Cardiac fibroblast (primary cell): ENCODE measurements around the gene ZNF280B.
A peak's percentile ranks its signal among the peaks of the same experiment; 100 is the strongest.

Source experiments
- DNase-seq, 2 donors: peaks; one replicate each; pipeline versions ENCODE4 v3.0.0 to v3.0.0-alpha.2; 2010; ENCODE audit warnings: low read depth in 2 of 2
- H3K4me3 ChIP-seq, 2 donors: replicated peaks in 1 of 2; 1 replicate in 1 of 2; 2 replicates in 1 of 2; pipeline ENCODE4 v1.5.1; 2011; ENCODE audit warnings: low read depth in 2 of 2, low read length in 2 of 2, mild to moderate bottlenecking in 2 of 2, moderate library complexity in 1 of 2
- TF ChIP-seq, protein P1 (sequence below): IDR thresholded peaks from one replicate; pipeline ENCODE4 v1.5.1; 2011; ENCODE audit warnings: low read depth, mild to moderate bottlenecking, low read length, inconsistent platforms

ZNF280B gene

GRCh38 chr22:22464541-22465054 is 43.9 kb downstream of the ZNF280B start:
- no peak for DNase-seq
- H3K4me3 ChIP-seq = no peak overlapping the region
- TF ChIP-seq, protein P1, sequence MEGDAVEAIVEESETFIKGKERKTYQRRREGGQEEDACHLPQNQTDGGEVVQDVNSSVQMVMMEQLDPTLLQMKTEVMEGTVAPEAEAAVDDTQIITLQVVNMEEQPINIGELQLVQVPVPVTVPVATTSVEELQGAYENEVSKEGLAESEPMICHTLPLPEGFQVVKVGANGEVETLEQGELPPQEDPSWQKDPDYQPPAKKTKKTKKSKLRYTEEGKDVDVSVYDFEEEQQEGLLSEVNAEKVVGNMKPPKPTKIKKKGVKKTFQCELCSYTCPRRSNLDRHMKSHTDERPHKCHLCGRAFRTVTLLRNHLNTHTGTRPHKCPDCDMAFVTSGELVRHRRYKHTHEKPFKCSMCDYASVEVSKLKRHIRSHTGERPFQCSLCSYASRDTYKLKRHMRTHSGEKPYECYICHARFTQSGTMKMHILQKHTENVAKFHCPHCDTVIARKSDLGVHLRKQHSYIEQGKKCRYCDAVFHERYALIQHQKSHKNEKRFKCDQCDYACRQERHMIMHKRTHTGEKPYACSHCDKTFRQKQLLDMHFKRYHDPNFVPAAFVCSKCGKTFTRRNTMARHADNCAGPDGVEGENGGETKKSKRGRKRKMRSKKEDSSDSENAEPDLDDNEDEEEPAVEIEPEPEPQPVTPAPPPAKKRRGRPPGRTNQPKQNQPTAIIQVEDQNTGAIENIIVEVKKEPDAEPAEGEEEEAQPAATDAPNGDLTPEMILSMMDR = no peak

GRCh38 chr22:22463855-22464540 is 44.5 kb downstream of the ZNF280B start:
- TF ChIP-seq, protein P1 = peak; percentile 44
- DNase-seq = peak; percentile 78 to 80
- no peak overlapping the region for H3K4me3 ChIP-seq

DNA sequence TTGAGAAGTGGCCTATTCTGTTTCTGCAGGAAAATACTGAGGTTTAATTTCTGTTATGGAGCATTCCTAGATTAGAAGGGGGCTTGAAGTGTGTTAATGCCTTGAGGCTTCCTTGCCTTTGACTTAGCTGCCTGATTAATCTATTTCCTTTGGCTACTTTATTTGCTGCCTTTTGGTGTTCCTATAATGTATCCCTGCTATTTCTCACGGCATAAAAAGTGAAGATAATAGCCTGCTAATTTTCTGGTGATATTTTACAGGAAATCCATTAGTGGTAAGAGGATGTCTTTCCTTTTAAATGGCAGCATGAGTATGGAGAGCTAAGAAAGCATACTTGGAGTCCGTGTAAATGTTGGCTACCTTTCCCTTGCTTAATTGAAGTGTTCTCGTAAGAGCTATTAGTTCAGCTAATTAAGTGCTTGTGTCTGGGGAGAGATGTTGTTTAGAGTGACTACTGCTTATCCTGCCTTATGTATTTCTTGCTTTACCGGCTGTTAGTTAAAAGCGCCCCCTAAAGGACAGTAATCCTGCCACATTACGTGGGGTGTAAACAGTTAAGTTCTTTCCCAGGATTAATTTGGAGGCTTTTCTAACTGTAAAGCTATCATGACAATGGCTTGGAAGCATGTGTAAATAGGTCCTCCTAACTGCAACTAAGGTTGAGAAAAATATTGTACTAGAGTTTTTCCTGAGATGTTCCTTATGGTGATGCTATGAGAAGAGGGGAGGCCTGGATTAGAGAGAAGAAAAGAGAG is 45.6 kb downstream of the ZNF280B start:
- TF ChIP-seq, protein P1 = peak; percentile 40
- DNase-seq = peak in 1 of 2 donors; percentile 39
- H3K4me3 ChIP-seq = no peak overlapping the region

- DNase-seq = no peak
- TF ChIP-seq, protein P1 = no peak
- no peak overlapping the region for H3K4me3 ChIP-seq
Measured at GRCh38 chr22:22461583-22461982, 47.0 kb downstream of the ZNF280B start.

DNA sequence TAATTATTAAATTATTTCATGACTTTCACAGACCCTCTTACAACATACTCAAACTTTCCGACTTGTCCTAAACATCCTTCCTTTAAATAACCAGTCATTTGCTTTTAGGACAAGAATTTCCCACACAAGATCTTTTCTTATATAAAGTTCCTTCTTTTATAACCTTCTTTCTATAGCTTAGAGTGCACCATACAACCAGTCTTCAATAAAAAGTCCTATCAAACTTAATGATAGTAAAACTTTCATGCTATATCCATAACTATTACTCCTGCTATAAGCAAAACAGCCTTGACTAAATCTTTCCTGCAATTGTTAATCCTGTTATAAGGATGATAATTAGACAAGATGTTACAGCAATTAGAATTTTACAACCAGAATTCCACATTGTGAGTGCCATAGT is 47.4 kb downstream of the ZNF280B start:
- TF ChIP-seq, protein P1 = no peak
- H3K4me3 ChIP-seq = no peak overlapping the region
- DNase-seq = no peak

GRCh38 chr22:22460635-22461034 is 47.9 kb downstream of the ZNF280B start:
- peak; percentile 8 to 33 for DNase-seq
- no peak overlapping the region for H3K4me3 ChIP-seq
- TF ChIP-seq, protein P1 = peak; percentile 54
